Activated naive CD8-positive, alpha-beta T cell treated with anti-CD3 and anti-CD28 coated beads, Interleukin-2, amount 50 U/mL, for 24 hours (primary cell): ENCODE data around the gene MEGF11.
"Not testable (repeated sequence)": the region's sequence is repeated elsewhere in the genome, so short reads cannot be mapped to it uniquely, and the experiment has no call there.

Experiments
- ATAC-seq: fragments of 150-1000 bp; cut with Tn5 transposase; one replicate; pipeline ENCODE4 v1.10.0; 2021
- DNase-seq: peaks from one replicate; pipeline ENCODE4 v3.0.0; 2021
- H3K27ac Mint-ChIP-seq: one replicate; pipeline ENCODE4 v1.8.0; 2021; ENCODE audit warnings: mild to moderate bottlenecking, mixed read lengths
- H3K27me3 Mint-ChIP-seq: one replicate; pipeline ENCODE4 v1.8.0; 2021; ENCODE audit warnings: mixed read lengths
- H3K36me3 Mint-ChIP-seq: one replicate; pipeline ENCODE4 v1.8.0; 2021; ENCODE audit warnings: low read depth, mixed read lengths
- H3K4me1 Mint-ChIP-seq: one replicate; pipeline ENCODE4 v1.8.0; 2021; ENCODE audit warnings: mixed read lengths
- H3K4me3 Mint-ChIP-seq: one replicate; pipeline ENCODE4 v1.8.0; 2021; ENCODE audit warnings: mild to moderate bottlenecking, moderate library complexity, mixed read lengths
- H3K9me3 Mint-ChIP-seq: one replicate; pipeline ENCODE4 v1.8.0; 2021; ENCODE audit warnings: mixed read lengths

The MEGF11 gene

DNA sequence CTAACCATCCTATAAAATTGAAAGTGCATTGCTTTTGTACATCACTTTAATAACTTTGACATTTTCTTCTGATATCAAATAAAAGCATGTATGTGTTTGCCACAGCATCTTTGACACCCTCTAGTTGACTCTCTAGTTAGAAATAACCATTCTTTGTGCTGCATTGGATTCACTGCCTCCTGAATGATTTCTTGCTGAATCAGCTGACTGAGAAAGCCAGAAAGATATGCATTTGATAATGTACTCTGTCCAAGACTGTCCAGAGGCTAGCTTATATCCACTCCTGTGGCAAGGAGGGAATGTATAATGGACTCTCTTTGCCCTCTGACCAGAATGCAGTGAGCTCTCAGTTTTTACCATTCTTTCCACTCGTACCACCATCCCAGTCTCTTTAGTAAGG is 378.1 kb downstream of the MEGF11 start:
- ATAC-seq (no peak), DNase-seq (no peak)
- Mint-ChIP-seq H3K9me3 (no peaks in the 10 kb centered on the region), H3K36me3 (peaks cover 22% of the 10 kb centered on the region), H3K4me1 (peaks cover 37% of the 10 kb centered on the region), H3K27ac (no peak overlapping the region), H3K27me3 (no peaks in the 10 kb centered on the region), H3K4me3 (no peak overlapping the region)

DNA sequence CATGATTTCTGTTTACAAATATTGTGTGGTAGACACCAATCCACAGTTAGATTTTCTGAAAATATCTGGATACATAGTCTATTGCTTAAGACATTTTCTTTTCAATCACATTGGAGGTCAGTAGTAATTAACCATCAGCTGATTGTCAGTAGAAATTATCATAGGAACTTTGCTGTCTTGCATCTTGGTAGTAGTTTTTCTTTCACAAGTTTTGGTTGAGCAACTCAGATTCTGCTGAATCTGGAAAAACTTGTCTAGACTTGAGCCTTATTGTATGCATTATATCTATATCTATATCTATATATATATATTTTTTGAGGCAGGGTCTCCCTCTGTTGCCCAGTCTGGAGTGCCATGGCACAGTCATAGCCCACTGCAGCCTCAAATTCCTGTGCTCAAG is 380.3 kb downstream of the MEGF11 start:
- Mint-ChIP-seq H3K36me3 (peaks cover 14% of the 10 kb centered on the region), H3K4me1 (peaks cover 48% of the 10 kb centered on the region), H3K27me3 (peaks cover 4% of the 10 kb centered on the region), H3K27ac (no peak overlapping the region), H3K9me3 (no peaks in the 10 kb centered on the region), H3K4me3 (no peak overlapping the region)
- DNase-seq (no peak), ATAC-seq (no peak)

GRCh38 chr15:65872596-65872995 is 381.0 kb downstream of the MEGF11 start:
- DNase-seq, H3K27me3 Mint-ChIP-seq, ATAC-seq, H3K9me3 Mint-ChIP-seq, H3K36me3 Mint-ChIP-seq: not testable (repeated sequence)
- Mint-ChIP-seq H3K4me1 (peaks cover 48% of the 10 kb centered on the region), H3K4me3 (peak overlapping the region; percentile 12), H3K27ac (peak overlapping the region; percentile 7)

DNA sequence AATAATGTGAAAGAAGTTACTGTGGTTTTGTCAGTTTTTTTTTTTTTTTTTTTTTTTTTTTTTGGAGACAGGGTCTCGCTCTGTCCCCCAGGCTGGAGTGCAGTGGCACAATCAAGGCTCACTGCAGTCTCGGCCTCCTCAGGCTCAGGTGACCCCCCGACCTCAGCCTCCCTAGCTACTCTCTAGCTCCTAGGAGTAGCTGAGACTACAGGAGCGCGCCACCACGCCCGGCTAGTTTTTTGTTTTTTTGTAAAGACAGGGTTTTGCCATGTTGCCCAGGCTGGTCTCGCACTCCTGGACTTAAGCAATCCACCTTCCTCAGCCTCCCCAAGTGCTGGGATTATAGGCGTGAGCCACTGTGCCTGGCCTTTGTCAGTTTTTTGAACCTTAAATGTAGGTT is 381.7 kb downstream of the MEGF11 start:
- not testable (repeated sequence) for H3K27ac Mint-ChIP-seq, H3K27me3 Mint-ChIP-seq, ATAC-seq, H3K9me3 Mint-ChIP-seq, DNase-seq, H3K36me3 Mint-ChIP-seq, H3K4me3 Mint-ChIP-seq
- H3K4me1 Mint-ChIP-seq = peaks cover 48% of the 10 kb centered on the region

GRCh38 chr15:65870889-65871533 is 382.5 kb downstream of the MEGF11 start:
- H3K4me3 Mint-ChIP-seq = peak overlapping the region; percentile 99
- DNase-seq = no peak
- H3K27me3 Mint-ChIP-seq = peaks cover 4% of the 10 kb centered on the region
- peaks cover 7% of the 10 kb centered on the region for H3K36me3 Mint-ChIP-seq
- ATAC-seq = peak; percentile 6
- H3K4me1 Mint-ChIP-seq = peaks cover 47% of the 10 kb centered on the region
- H3K9me3 Mint-ChIP-seq = no peaks in the 10 kb centered on the region
- peak overlapping the region; percentile 98 for H3K27ac Mint-ChIP-seq

GRCh38 chr15:65869954-65870871 is 383.3 kb downstream of the MEGF11 start:
- H3K36me3 Mint-ChIP-seq = peaks cover 7% of the 10 kb centered on the region
- peak overlapping the region; percentile 98 for H3K27ac Mint-ChIP-seq
- DNase-seq (peak; percentile 26), ATAC-seq (no peak)
- peaks cover 4% of the 10 kb centered on the region for H3K27me3 Mint-ChIP-seq
- H3K9me3 Mint-ChIP-seq = no peaks in the 10 kb centered on the region
- peak overlapping the region; percentile 99 for H3K4me3 Mint-ChIP-seq
- H3K4me1 Mint-ChIP-seq = peaks cover 41% of the 10 kb centered on the region

- H3K27ac Mint-ChIP-seq = peak within 1 kb of the TSS; percentile 98
- ATAC-seq (peak; percentile 96), DNase-seq (peak; percentile 95)
- H3K4me1 Mint-ChIP-seq = peaks cover 39% of the 10 kb centered on the region
- peak within 1 kb of the TSS; percentile 99 for H3K4me3 Mint-ChIP-seq
- H3K27me3 Mint-ChIP-seq = peaks cover 4% of the 10 kb centered on the region
- H3K36me3 Mint-ChIP-seq = peaks cover 4% of the 10 kb centered on the region
- H3K9me3 Mint-ChIP-seq = no peaks in the 10 kb centered on the region
Observed at GRCh38 chr15:65869126-65869953, 384.2 kb downstream of the MEGF11 start, which contains the start of gene RAB11A. Gene RAB11A (plus strand): TSS chr15:65869491. CDS start chr15:65869586, 95 bp downstream.

GRCh38 chr15:65868546-65869125 is 384.9 kb downstream of the MEGF11 start:
- H3K36me3 Mint-ChIP-seq = peaks cover 4% of the 10 kb centered on the region
- peak overlapping the region; percentile 99 for H3K4me3 Mint-ChIP-seq
- ATAC-seq = no peak
- H3K4me1 Mint-ChIP-seq = peaks cover 35% of the 10 kb centered on the region
- no peak for DNase-seq
- H3K9me3 Mint-ChIP-seq = no peaks in the 10 kb centered on the region
- H3K27me3 Mint-ChIP-seq = peaks cover 4% of the 10 kb centered on the region
- H3K27ac Mint-ChIP-seq = peak overlapping the region; percentile 98

DNA sequence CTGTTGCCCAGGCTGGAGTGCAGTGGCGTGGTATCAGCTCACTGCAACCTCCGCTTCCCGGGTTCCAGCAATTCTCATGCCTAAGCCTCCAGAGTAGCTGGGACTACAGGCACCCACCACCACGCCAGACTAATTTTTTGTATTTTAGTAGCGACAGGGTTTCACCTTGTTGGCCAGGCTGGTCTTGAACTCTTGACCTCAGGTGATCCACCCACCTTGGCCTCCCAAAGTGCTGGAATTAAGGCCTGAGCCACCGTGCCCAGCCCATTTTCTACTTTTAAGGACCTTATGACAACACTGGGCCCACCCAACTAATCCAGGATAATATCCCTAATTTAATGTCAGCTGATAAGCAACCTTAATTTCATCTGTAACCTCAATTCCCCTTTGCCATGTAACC is 385.6 kb downstream of the MEGF11 start:
- not testable (repeated sequence) for H3K27me3 Mint-ChIP-seq, DNase-seq, H3K27ac Mint-ChIP-seq, ATAC-seq, H3K36me3 Mint-ChIP-seq, H3K4me3 Mint-ChIP-seq, H3K9me3 Mint-ChIP-seq
- H3K4me1 Mint-ChIP-seq = peaks cover 31% of the 10 kb centered on the region

DNA sequence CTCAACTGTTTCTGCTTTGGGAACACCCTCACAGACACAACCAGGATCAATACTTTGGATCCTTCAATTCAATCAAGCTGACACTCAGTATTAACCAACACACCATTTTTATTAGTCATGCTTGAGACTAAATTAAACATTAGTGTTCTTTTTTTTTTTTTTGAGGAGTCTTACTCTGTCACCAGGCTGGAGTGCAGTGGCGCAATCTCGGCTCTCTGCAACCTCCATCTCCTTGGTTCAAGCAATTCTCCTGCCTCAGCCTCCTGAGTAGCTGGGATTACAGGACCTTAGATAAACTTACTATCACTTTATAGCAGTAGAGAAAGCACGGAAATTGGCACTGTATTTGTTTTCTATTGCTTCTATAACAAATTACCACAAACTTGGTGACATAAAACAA is 386.3 kb downstream of the MEGF11 start:
- peaks cover 30% of the 10 kb centered on the region for H3K4me1 Mint-ChIP-seq
- no peak for ATAC-seq

DNA sequence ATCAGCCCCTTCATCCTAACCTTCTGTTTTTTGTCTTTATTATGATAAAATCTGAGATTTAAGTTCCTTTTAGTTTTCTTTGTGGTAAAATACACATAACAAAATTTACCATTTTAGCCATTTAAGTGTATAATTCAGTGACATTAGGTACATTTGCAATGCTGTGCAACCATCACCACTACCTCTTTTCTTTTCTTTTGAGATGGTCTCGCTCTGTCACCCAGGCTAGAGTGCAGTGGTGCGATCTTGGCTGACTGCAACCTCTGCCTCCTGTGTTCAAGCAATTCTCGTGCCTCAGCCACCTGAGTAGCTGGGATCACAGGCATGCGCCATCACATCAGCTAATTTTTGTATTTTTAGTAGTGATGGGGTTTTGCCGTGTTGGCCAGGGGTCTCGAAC is 390.4 kb downstream of the MEGF11 start:
- H3K36me3 Mint-ChIP-seq = no peaks in the 10 kb centered on the region
- no peak for ATAC-seq
- peaks cover 10% of the 10 kb centered on the region for H3K4me1 Mint-ChIP-seq
- H3K27ac Mint-ChIP-seq = no peak overlapping the region
- no peaks in the 10 kb centered on the region for H3K9me3 Mint-ChIP-seq
- no peak for DNase-seq
- H3K27me3 Mint-ChIP-seq = no peaks in the 10 kb centered on the region
- H3K4me3 Mint-ChIP-seq = no peak overlapping the region

More for the DNA sequence above, 386.3 kb downstream of the MEGF11 start:
- Mint-ChIP-seq H3K4me3 (no peak overlapping the region), H3K9me3 (no peaks in the 10 kb centered on the region), H3K27ac (no peak overlapping the region), H3K27me3 (peaks cover 4% of the 10 kb centered on the region), H3K36me3 (peaks cover 4% of the 10 kb centered on the region)
- DNase-seq = no peak

- H3K4me1 Mint-ChIP-seq = peaks cover 13% of the 10 kb centered on the region
- no peaks in the 10 kb centered on the region for H3K27me3 Mint-ChIP-seq
- DNase-seq (peak; percentile 69), ATAC-seq (peak; percentile 99)
- no peak overlapping the region for H3K4me3 Mint-ChIP-seq
- no peaks in the 10 kb centered on the region for H3K36me3 Mint-ChIP-seq
- no peaks in the 10 kb centered on the region for H3K9me3 Mint-ChIP-seq
- no peak overlapping the region for H3K27ac Mint-ChIP-seq
Observed at GRCh38 chr15:65862682-65863081, 390.9 kb downstream of the MEGF11 start.

- no peak overlapping the region for H3K4me3 Mint-ChIP-seq
- no peak for ATAC-seq
Observed at GRCh38 chr15:65857718-65858402, 395.7 kb downstream of the MEGF11 start.

More at GRCh38 chr15:65857718-65858402, 395.7 kb downstream of the MEGF11 start:
- DNase-seq = no peak
- Mint-ChIP-seq H3K4me1 (peaks cover 23% of the 10 kb centered on the region), H3K36me3 (no peaks in the 10 kb centered on the region), H3K9me3 (no peaks in the 10 kb centered on the region), H3K27me3 (no peaks in the 10 kb centered on the region), H3K27ac (peak overlapping the region; percentile 6)
